Measurements from ENCODE around the gene NR4A1. TPM values are rescaled to one million over a fixed set of nuclear protein-coding genes. Genes with fewer than 3 reads are reported as not detected.

Gene NR4A1
- polyA plus RNA-seq, 1 donor from 2014 or later, result 3.4 TPM

DNA sequence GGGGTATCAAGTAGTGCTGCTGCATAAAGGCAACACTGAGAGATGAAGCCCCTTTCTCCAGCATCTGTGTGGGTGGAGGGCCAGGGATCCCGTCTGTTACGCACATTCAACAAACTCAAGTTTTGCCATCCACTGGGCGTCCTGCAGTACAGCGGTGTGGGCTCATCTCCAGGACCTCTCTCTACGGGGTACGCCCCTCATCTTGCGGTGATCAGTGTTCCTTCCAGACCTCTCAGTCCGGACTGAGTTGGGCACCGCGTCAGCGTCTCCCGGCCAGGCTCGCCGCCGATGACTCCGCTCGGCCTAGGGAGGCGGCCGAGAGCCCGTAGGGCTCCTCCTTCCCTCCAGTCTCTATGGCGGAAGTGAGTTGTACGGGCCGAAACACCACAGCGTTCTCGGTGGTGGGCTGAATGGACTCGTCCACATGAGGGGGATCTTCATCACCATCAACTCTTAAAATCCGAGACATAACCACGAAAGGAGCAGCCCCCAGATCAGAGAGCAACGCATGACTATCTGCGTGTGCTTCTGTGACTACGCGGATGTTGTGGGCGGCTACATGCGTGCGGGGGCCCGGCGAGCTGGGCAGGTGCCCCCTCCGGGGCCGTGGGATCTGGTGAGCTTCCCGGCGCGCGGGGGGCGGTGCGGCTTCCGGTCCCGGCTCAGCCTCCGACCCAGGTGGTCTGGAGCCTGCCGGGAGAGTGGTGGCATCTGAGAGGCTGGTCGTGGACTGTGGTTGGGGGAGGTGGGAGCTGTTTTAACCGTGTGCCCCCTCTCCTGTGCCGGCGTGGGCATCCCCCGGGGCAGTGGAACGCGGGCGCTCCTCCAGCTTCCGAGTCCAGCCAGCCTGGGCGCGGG is 18.3 kb downstream of the NR4A1 start, which contains the start of gene ATG101:
Gene ATG101, plus strand, starts transcription at position 652 of the 858 bp plus-strand sequence. CDS start 3,673 bp downstream, outside the sequence.
- no peaks in the 10 kb centered on the region for H4K20me1 ChIP-seq (ENCODE audit: insufficient read depth)
- H2AFZ ChIP-seq (ENCODE audit: low read depth, low read length), result peak within 1 kb of the TSS; percentile 67
- H3K27ac ChIP-seq (ENCODE audit: low read length), result peak within 1 kb of the TSS; percentile 79
- no peaks in the 10 kb centered on the region for H3K9me3 ChIP-seq (ENCODE audit: low read length)
- peak within 1 kb of the TSS; percentile 93 for H3K4me3 ChIP-seq (ENCODE audit: low read length)
- no peaks in the 10 kb centered on the region for H3K36me3 ChIP-seq (ENCODE audit: insufficient read depth, low read length)
- H3F3A ChIP-seq (ENCODE audit: insufficient read depth, low read length, poor library complexity, severe bottlenecking), result peaks cover 4% of the 10 kb centered on the region
- TF ChIP-seq TAF1 (IDR thresholded peaks at IDR 0.05; ENCODE audit: low read depth), result no peak
- peak; percentile 80 for TF ChIP-seq EP300 (conservative IDR thresholded peaks at IDR 0.05; ENCODE audit: poor library complexity, severe bottlenecking)
- peak; percentile 91 for TF ChIP-seq MXI1 (conservative IDR thresholded peaks at IDR 0.05; ENCODE audit: poor library complexity, severe bottlenecking)
- TF ChIP-seq POLR2AphosphoS5 (IDR thresholded peaks at IDR 0.05), result peak; percentile 88
- TF ChIP-seq RAD21 (conservative IDR thresholded peaks at IDR 0.05), result peak; percentile 21
- peak; percentile 51 for TF ChIP-seq SMC3 (conservative IDR thresholded peaks at IDR 0.05; ENCODE audit: poor library complexity)
- TF ChIP-seq, protein P1, sequence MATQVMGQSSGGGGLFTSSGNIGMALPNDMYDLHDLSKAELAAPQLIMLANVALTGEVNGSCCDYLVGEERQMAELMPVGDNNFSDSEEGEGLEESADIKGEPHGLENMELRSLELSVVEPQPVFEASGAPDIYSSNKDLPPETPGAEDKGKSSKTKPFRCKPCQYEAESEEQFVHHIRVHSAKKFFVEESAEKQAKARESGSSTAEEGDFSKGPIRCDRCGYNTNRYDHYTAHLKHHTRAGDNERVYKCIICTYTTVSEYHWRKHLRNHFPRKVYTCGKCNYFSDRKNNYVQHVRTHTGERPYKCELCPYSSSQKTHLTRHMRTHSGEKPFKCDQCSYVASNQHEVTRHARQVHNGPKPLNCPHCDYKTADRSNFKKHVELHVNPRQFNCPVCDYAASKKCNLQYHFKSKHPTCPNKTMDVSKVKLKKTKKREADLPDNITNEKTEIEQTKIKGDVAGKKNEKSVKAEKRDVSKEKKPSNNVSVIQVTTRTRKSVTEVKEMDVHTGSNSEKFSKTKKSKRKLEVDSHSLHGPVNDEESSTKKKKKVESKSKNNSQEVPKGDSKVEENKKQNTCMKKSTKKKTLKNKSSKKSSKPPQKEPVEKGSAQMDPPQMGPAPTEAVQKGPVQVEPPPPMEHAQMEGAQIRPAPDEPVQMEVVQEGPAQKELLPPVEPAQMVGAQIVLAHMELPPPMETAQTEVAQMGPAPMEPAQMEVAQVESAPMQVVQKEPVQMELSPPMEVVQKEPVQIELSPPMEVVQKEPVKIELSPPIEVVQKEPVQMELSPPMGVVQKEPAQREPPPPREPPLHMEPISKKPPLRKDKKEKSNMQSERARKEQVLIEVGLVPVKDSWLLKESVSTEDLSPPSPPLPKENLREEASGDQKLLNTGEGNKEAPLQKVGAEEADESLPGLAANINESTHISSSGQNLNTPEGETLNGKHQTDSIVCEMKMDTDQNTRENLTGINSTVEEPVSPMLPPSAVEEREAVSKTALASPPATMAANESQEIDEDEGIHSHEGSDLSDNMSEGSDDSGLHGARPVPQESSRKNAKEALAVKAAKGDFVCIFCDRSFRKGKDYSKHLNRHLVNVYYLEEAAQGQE (IDR thresholded peaks at IDR 0.05; ENCODE audit: borderline replicate concordance), result peak; percentile 19
- TF ChIP-seq EZH2 (IDR thresholded peaks at IDR 0.05; ENCODE audit: borderline replicate concordance, insufficient read depth, low read length, poor library complexity, severe bottlenecking), result no peak
- TF ChIP-seq, protein P2, sequence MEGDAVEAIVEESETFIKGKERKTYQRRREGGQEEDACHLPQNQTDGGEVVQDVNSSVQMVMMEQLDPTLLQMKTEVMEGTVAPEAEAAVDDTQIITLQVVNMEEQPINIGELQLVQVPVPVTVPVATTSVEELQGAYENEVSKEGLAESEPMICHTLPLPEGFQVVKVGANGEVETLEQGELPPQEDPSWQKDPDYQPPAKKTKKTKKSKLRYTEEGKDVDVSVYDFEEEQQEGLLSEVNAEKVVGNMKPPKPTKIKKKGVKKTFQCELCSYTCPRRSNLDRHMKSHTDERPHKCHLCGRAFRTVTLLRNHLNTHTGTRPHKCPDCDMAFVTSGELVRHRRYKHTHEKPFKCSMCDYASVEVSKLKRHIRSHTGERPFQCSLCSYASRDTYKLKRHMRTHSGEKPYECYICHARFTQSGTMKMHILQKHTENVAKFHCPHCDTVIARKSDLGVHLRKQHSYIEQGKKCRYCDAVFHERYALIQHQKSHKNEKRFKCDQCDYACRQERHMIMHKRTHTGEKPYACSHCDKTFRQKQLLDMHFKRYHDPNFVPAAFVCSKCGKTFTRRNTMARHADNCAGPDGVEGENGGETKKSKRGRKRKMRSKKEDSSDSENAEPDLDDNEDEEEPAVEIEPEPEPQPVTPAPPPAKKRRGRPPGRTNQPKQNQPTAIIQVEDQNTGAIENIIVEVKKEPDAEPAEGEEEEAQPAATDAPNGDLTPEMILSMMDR (IDR thresholded peaks at IDR 0.05; ENCODE audit: poor library complexity, severe bottlenecking), result peak; percentile 98
- peak within 1 kb of the TSS; percentile 56 for H3K4me2 ChIP-seq (ENCODE audit: low read length)
- H3K79me2 ChIP-seq (replicated peaks; ENCODE audit: insufficient read depth, low read length), result peaks cover 24% of the 10 kb centered on the region
- H3K27me3 ChIP-seq (ENCODE audit: insufficient read depth, low read depth, low read length), result no peaks in the 10 kb centered on the region
- peak within 1 kb of the TSS; percentile 80 for H3K9ac ChIP-seq (ENCODE audit: low read length)
- no peaks in the 10 kb centered on the region for H3K9me2 ChIP-seq (ENCODE audit: insufficient read depth, low read length)

DNA sequence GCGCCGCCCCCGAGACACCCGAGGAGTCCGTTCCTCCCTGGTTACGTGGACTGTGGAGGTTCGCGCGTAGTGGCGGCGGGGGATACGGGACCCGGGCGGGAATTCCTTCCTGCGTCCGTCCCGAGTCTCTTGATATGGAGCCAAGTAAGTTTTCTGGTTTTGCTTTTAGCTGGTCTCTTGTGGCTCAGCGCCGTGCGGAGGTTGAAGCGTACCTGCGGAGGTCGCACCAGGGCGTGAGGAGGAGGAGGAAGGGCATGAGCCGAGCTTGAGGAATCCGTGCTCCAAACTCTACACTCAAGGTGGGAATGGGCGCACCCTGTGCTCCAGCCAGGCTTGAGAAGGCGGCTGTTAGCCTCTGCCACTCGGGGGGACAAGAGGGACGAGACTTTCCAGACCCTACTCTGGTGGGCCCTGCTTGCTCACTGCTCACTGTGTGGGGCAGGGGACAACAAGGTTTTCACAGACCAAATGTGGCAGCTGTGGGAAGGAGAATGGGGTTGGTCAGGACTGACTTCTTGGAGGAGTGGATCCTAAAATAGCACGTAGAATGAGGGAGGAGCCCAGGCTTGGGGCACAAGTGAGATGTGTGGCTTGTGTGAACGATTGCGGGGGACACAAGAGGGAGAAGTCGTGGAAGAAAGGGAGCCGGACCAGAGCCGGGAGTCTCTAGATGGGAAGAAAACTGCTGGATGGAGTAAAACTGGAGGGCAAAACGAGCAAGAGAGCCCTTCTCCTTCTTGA is 19.1 kb downstream of the NR4A1 start:
- peak overlapping the region; percentile 67 for H2AFZ ChIP-seq (ENCODE audit: low read depth, low read length)
- H3K79me2 ChIP-seq (replicated peaks; ENCODE audit: insufficient read depth, low read length), result peaks cover 24% of the 10 kb centered on the region
- TF ChIP-seq POLR2AphosphoS5 (IDR thresholded peaks at IDR 0.05) (no peak), MXI1 (conservative IDR thresholded peaks at IDR 0.05; ENCODE audit: poor library complexity, severe bottlenecking) (peak; percentile 77)
- TF ChIP-seq, protein P1 (IDR thresholded peaks at IDR 0.05; ENCODE audit: borderline replicate concordance), result peak; percentile 1
- no peaks in the 10 kb centered on the region for H3K27me3 ChIP-seq (ENCODE audit: insufficient read depth, low read depth, low read length)
- H3K9me2 ChIP-seq (ENCODE audit: insufficient read depth, low read length), result no peaks in the 10 kb centered on the region
- H3K4me3 ChIP-seq (ENCODE audit: low read length), result peak overlapping the region; percentile 93
- no peaks in the 10 kb centered on the region for H4K20me1 ChIP-seq (ENCODE audit: insufficient read depth)
- peak overlapping the region; percentile 56 for H3K4me2 ChIP-seq (ENCODE audit: low read length)
- H3K36me3 ChIP-seq (ENCODE audit: insufficient read depth, low read length), result no peaks in the 10 kb centered on the region
- H3K27ac ChIP-seq (ENCODE audit: low read length), result peak overlapping the region; percentile 79
- H3K9ac ChIP-seq (ENCODE audit: low read length), result peak overlapping the region; percentile 80
- H3K9me3 ChIP-seq (ENCODE audit: low read length), result no peaks in the 10 kb centered on the region
- peaks cover 4% of the 10 kb centered on the region for H3F3A ChIP-seq (ENCODE audit: insufficient read depth, low read length, poor library complexity, severe bottlenecking)

Data from neural cell (in vitro differentiated cells).